Activated naive CD8-positive, alpha-beta T cell treated with anti-CD3 and anti-CD28 coated beads, Interleukin-2, amount 50 U/mL, for 16 hours (primary cell): ENCODE results near the gene CUX1.
"Not testable (repeated sequence)": the region's sequence is repeated elsewhere in the genome, so short reads cannot be mapped to it uniquely, and the experiment has no call there.

Source experiments
- DNase-seq: peaks from one replicate; pipeline ENCODE4 v3.0.0-alpha.2; 2020; ENCODE audit warnings: low read depth, low spot score

The CUX1 gene

GRCh38 chr7:102210787-102211186 is 393.4 kb downstream of the CUX1 start:
- DNase-seq: no peak

- DNase-seq: no peak
These were observed 394.4 kb downstream of the CUX1 start for GRCh38 chr7:102211590-102212550.

- DNase-seq: no peak
These were observed 397.1 kb downstream of the CUX1 start for GRCh38 chr7:102214477-102215072.

- no peak for DNase-seq
These were observed 397.8 kb downstream of the CUX1 start for GRCh38 chr7:102215256-102215655.

- no peak for DNase-seq
These were observed 398.3 kb downstream of the CUX1 start for GRCh38 chr7:102215711-102216110.

- DNase-seq: no peak
These were observed 399.3 kb downstream of the CUX1 start for GRCh38 chr7:102216573-102217314.

- DNase-seq: no peak
These were observed 402.9 kb downstream of the CUX1 start for GRCh38 chr7:102220229-102220850.

- DNase-seq: no peak
These were observed 403.8 kb downstream of the CUX1 start for GRCh38 chr7:102220960-102221800.

- DNase-seq: no peak
These were observed 404.5 kb downstream of the CUX1 start for GRCh38 chr7:102221961-102222360.

GRCh38 chr7:102222445-102222844 is 405.0 kb downstream of the CUX1 start:
- no peak for DNase-seq

GRCh38 chr7:102223184-102223583 is 405.8 kb downstream of the CUX1 start:
- no peak for DNase-seq

GRCh38 chr7:102225025-102225424 is 407.6 kb downstream of the CUX1 start:
- DNase-seq: no peak

- no peak for DNase-seq
These were observed 409.9 kb downstream of the CUX1 start for GRCh38 chr7:102227371-102227770.

- no peak for DNase-seq
These were observed 411.5 kb downstream of the CUX1 start for GRCh38 chr7:102228935-102229334.

- not testable (repeated sequence) for DNase-seq
These were observed 412.7 kb downstream of the CUX1 start for GRCh38 chr7:102230162-102230561.

GRCh38 chr7:102230593-102230992 is 413.2 kb downstream of the CUX1 start:
- DNase-seq: no peak

- DNase-seq: no peak
These were observed 415.3 kb downstream of the CUX1 start for GRCh38 chr7:102232611-102233286.

- no peak for DNase-seq
These were observed 416.7 kb downstream of the CUX1 start for GRCh38 chr7:102234131-102234530.

- DNase-seq: no peak
These were observed 417.6 kb downstream of the CUX1 start for GRCh38 chr7:102234801-102235550.

- DNase-seq: no peak
These were observed 418.7 kb downstream of the CUX1 start for GRCh38 chr7:102236102-102236501.
